GM23248 (cell line): ENCODE results near the gene MBNL3.

Experiments used
- EZH2 ChIP-seq: fragments of 200-600 bp; sonication (generic); IDR thresholded peaks from 2 replicates; pipeline ENCODE4 v1.6.1; 2018; ENCODE audit warnings: antibody characterized with exemption, mild to moderate bottlenecking; ENCODE audit not compliant: insufficient read depth, poor library complexity, severe bottlenecking
- EZH2phosphoT487 ChIP-seq: fragments of 200-600 bp; sonication (generic); IDR thresholded peaks from 2 replicates; pipeline ENCODE4 v1.6.1; 2018; ENCODE audit warnings: antibody characterized with exemption, moderate library complexity, mild to moderate bottlenecking, low read depth; ENCODE audit not compliant: insufficient read depth

DNA sequence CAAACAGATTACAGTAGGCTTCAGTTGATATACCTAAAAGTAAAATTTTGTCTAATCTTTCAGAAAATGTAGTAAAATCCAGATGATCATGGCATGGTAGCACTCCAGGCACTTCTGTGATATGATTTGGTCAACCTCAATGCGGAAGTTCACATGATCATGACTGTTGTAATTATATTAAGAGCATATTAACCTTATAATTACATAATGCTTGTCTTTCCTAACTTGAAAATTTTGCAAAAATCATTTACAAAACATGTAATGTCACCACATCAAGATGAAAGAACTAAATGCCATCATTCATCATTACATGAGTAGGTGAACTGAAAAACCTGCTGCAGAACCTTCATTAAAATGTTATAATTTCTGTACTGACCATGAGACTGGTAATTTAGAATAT, 88.1 kb downstream of the MBNL3 start:
- TF ChIP-seq EZH2 (no peak), EZH2phosphoT487 (no peak)
